Stimulated activated CD4-positive, alpha-beta T cell treated with anti-CD3 and anti-CD28 coated beads, Interleukin-4, amount 100 ng/mL, for 1 hour (primary cell): Measurements from ENCODE around the gene HCST.

Experiments used
- DNase-seq: peaks from one replicate; pipeline ENCODE4 v3.0.0-alpha.2; 2020

HCST gene

GRCh38 chr19:35938282-35939224 lies 36.2 kb downstream of the HCST start:
- no peak for DNase-seq

DNA sequence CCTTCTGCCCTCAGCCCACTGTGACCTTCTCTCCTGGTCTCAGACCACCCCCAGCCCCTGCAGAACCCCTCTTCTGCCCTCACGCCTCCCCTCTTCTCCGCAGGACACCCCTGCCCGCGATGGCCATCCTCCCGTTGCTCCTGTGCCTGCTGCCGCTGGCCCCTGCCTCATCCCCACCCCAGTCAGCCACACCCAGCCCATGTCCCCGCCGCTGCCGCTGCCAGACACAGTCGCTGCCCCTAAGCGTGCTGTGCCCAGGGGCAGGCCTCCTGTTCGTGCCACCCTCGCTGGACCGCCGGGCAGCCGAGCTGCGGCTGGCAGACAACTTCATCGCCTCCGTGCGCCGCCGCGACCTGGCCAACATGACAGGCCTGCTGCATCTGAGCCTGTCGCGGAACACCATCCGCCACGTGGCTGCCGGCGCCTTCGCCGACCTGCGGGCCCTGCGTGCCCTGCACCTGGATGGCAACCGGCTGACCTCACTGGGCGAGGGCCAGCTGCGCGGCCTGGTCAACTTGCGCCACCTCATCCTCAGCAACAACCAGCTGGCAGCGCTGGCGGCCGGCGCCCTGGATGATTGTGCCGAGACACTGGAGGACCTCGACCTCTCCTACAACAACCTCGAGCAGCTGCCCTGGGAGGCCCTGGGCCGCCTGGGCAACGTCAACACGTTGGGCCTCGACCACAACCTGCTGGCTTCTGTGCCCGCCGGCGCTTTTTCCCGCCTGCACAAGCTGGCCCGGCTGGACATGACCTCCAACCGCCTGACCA lies 37.2 kb downstream of the HCST start:
- no peak for DNase-seq

- no peak for DNase-seq
Observed at GRCh38 chr19:35940078-35940775, 37.9 kb downstream of the HCST start.

DNA sequence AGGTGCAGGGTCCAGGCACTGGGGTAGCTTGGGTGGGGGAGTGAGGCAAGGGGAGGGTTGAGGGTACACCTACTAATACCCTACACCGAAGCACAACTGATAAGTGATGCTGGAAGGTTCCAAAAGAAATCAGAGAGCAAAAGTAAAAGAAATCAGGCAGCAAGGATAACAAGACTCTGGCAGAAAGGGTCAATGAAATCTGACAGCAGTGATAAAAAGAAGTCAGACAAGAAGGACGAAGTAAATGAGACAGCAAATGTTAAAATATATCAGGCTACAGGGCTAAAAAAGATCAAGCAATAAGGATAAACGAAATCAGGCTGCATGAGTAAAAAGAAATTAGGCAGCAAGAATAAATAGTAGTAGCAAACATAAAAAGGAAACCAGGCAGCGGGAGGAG lies 38.5 kb downstream of the HCST start:
- no peak for DNase-seq

GRCh38 chr19:35942235-35942634 lies 39.9 kb downstream of the HCST start:
- no peak for DNase-seq

DNA sequence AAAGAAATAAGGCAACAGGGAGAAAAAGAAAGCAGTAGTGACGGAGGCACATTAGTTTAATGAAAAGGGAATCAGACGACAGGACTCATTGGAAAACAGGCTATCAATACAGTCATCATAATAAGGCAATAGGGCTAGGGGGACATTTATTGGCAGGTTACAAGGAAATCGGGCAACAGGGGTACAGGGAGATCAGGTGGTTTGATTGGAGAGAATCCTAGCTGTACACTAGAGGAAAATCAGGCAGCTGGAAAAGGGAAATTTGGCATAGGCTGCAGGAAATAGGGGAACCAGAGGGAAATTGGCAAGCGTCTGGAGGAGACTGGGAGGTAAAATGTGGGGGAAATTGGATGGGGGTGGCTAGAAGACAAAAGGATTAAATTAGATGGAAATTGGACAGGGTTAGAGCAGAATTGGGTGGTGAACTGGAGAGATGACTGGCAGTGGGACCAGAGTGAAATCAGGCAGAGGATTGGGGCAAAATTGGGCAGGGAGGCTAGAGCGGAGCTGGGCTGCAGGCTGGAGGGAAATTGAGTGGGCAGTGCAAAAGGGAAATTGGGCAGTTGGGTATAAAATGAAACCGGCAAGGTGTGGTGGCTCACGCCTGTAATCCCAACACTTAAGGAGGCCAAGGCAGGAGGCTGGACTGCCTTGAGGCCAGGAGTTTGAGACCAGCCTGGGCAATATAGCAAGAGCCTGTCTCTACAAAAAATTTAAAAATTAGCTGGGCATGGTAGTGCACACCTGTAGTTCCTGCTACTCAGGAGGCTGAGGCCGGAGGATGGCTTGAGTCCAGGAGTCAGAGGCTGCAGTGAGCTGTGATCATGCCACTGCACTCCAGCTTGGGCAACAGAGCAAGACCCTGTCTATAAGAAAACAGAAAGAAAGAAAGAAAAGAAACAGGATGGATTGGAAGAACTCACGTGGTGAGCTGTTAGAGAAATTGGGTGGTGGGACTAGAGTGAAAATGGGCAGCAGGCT lies 41.3 kb downstream of the HCST start:
- DNase-seq = no peak

DNA sequence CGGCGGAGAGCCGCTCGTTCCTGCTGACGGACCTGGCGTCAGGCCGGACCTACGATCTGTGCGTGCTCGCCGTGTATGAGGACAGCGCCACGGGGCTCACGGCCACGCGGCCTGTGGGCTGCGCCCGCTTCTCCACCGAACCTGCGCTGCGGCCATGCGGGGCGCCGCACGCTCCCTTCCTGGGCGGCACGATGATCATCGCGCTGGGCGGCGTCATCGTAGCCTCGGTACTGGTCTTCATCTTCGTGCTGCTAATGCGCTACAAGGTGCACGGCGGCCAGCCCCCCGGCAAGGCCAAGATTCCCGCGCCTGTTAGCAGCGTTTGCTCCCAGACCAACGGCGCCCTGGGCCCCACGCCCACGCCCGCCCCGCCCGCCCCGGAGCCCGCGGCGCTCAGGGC lies 42.2 kb downstream of the HCST start:
- no peak for DNase-seq

GRCh38 chr19:35945121-35945790 lies 42.9 kb downstream of the HCST start:
- DNase-seq = no peak

- no peak for DNase-seq
Observed at GRCh38 chr19:35946203-35946602, 43.9 kb downstream of the HCST start.

GRCh38 chr19:35949131-35949530 lies 46.8 kb downstream of the HCST start:
- no peak for DNase-seq
